ENCODE results near the gene POT1.

- TF ChIP-seq EZH2 (IDR thresholded peaks at IDR 0.05; ENCODE audit: borderline replicate concordance, low read depth, low read length, poor library complexity, severe bottlenecking) (no peak), CTCF (conservative IDR thresholded peaks at IDR 0.05; ENCODE audit: low read depth, low read length) (no peak)
Observed at GRCh38 chr7:124954790-124955189, 25.2 kb upstream of the POT1 start.
